Fibroblast of skin of right quadriceps (primary cell): Measurements from ENCODE around the gene CA7.

Source experiments
- DNase-seq: peaks from one replicate; pipeline ENCODE4 v3.0.0-alpha.2; 2013

CA7 gene

GRCh38 chr16:66899310-66899944, 55.2 kb downstream of the CA7 start:
- no peak for DNase-seq

- peak; percentile 73 for DNase-seq
Measured at GRCh38 chr16:66899945-66900710, 55.9 kb downstream of the CA7 start.

- DNase-seq: no peak
Measured at GRCh38 chr16:66900721-66901441, 56.7 kb downstream of the CA7 start.

GRCh38 chr16:66901626-66902025, 57.4 kb downstream of the CA7 start:
- no peak for DNase-seq

GRCh38 chr16:66902648-66903543, 58.7 kb downstream of the CA7 start:
- DNase-seq: no peak
